ENCODE data around the gene FBXO7. TPM values are rescaled to one million over a fixed set of nuclear protein-coding genes. Genes with fewer than 3 reads are reported as not detected.

The FBXO7 gene
- total and polyA plus RNA-seq, 2 experiments from 2014 or later: 38.6 to 68.5 TPM

- Histone ChIP-seq H3K9me2 (ENCODE audit: insufficient read depth) (no peaks in the 10 kb centered on the region; the same call in 1 of the 2 replicates), H3K36me3 (ENCODE audit: insufficient read depth) (no peaks in the 10 kb centered on the region), H4K20me1 (replicated peaks; ENCODE audit: insufficient read depth) (no peaks in the 10 kb centered on the region; the same call in 1 of the 2 replicates), H3K27ac (ENCODE audit: low read depth) (no peak overlapping the region), H3F3A (replicated peaks; ENCODE audit: low read depth) (no peaks in the 10 kb centered on the region), H3K4me3 (no peak overlapping the region), H3K27me3 (ENCODE audit: insufficient read depth) (no peaks in the 10 kb centered on the region), H2AFZ (no peak overlapping the region), H3K4me1 (ENCODE audit: insufficient read depth) (peaks cover 9% of the 10 kb centered on the region), H3K79me2 (replicated peaks; ENCODE audit: insufficient read depth) (no peaks in the 10 kb centered on the region), H3K4me2 (no peak overlapping the region)
- no peak for ATAC-seq
- peaks cover 5% of the 10 kb centered on the region; the same call in 2 of the 3 replicates for H3K9me3 Mint-ChIP-seq
- H3K36me3 Mint-ChIP-seq (ENCODE audit: low read depth): peaks cover 16% of the 10 kb centered on the region; the same call in 2 of the 3 replicates
- TF ChIP-seq REST (IDR thresholded peaks at IDR 0.05; ENCODE audit: unreplicated experiment) (no peak), POLR2AphosphoS5 (IDR thresholded peaks at IDR 0.05; ENCODE audit: low read depth) (no peak), ZNF462 (CRISPR knock-in tag; IDR thresholded peaks at IDR 0.05) (no peak), STAT1 (IDR thresholded peaks at IDR 0.05; ENCODE audit: unreplicated experiment) (no peak)
- no peak overlapping the region for H3K27ac Mint-ChIP-seq
- peaks cover 9% of the 10 kb centered on the region for H3K27me3 Mint-ChIP-seq (ENCODE audit: insufficient read depth, low read depth, poor library complexity)
- peaks cover 9% of the 10 kb centered on the region; the same call in 2 of the 3 replicates for H3K4me1 Mint-ChIP-seq
- DNase-seq (ENCODE audit: low spot score): no peak
- no peak overlapping the region for H3K4me3 Mint-ChIP-seq
Observed at GRCh38 chr22:32511274-32511673, 36.7 kb downstream of the FBXO7 start.
